ENCODE results near the gene FSTL5. TPM values are rescaled to one million over a fixed set of nuclear protein-coding genes. Genes with fewer than 3 reads are reported as not detected.

The FSTL5 gene
- total and polyA plus RNA-seq, 9 of the 15 experiments (the other 6 are each of a cell fraction or from before 2014, with no cell fraction given): 0.09 to 3.1 (median 0.50) TPM; not detected in 1

- no peaks in the 10 kb centered on the region for H3K9me3 ChIP-seq (replicated peaks; ENCODE audit: control insufficient read depth, insufficient read depth, low read depth, low read length)
- no TSS peak for BruUV-seq (replicated peaks)
- WGBS (ENCODE audit: insufficient coverage, low coverage, missing lambda C conversion rate): 0% methylated on average over 1 of the region's 3 CpGs
- no peak overlapping the region for H3K4me3 ChIP-seq
- FAIRE-seq (no peak), ATAC-seq (no peak), DNase-seq (ENCODE audit: extremely low read depth in 1 of 4, low spot score in 3 of 4) (no peak)
- no peak overlapping the region for H3K4me2 ChIP-seq (ENCODE audit: insufficient read depth, low read length)
- intact Hi-C loops (cut with micrococcal nuclease) (no loop called here), in situ Hi-C loops (cut with MboI) (loop anchor here (10.0 kb wide), 1 partner anchor 325 kb away; no protein-coding TSS in a partner anchor)
- no peaks in the 10 kb centered on the region for H4K20me1 ChIP-seq (replicated peaks; ENCODE audit: control insufficient read depth, insufficient read depth, low read length)
- no peaks in the 10 kb centered on the region for H3K9me1 ChIP-seq (ENCODE audit: control insufficient read depth, insufficient read depth, low read length)
- ChIA-PET POLR2A (no interaction called here), CTCF (ENCODE audit: low intra/inter-chr PET ratio) (no interaction called here)
- no peaks in the 10 kb centered on the region for H3K27me3 ChIP-seq (ENCODE audit: control insufficient read depth in 2 of 2, insufficient read depth in 2 of 2, low read length in 2 of 2)
- H3K27ac ChIP-seq (ENCODE audit: extremely low read depth, low read depth, low read length): no peak overlapping the region
- H3K36me3 ChIP-seq (ENCODE audit: control insufficient read depth, insufficient read depth, low read length): no peaks in the 10 kb centered on the region
- no peak overlapping the region for H3K9ac ChIP-seq (ENCODE audit: insufficient read depth in 1 of 2, low read depth in 2 of 2, low read length in 2 of 2)
- TF ChIP-seq NR3C1 (CRISPR knock-in tag; IDR thresholded peaks at IDR 0.05): no peak
- TF ChIP-seq BMI1 (IDR thresholded peaks at IDR 0.05; ENCODE audit: low read length): no peak
- no peak overlapping the region for H2AFZ ChIP-seq (ENCODE audit: low read depth, low read length)
- no peaks in the 10 kb centered on the region for H3K79me2 ChIP-seq (ENCODE audit: control insufficient read depth, insufficient read depth, low read length)
- no peaks in the 10 kb centered on the region for H3K4me1 ChIP-seq (replicated peaks in 1 of 2; ENCODE audit: control insufficient read depth in 2 of 2, insufficient read depth in 2 of 2, low read length in 2 of 2)
Measured at GRCh38 chr4:161919442-161920220, 244.2 kb downstream of the FSTL5 start.

- CTCF ChIA-PET (ENCODE audit: low intra/inter-chr PET ratio): no interaction called here
- Histone ChIP-seq H3K9ac (ENCODE audit: insufficient read depth in 1 of 2, low read depth in 2 of 2, low read length in 2 of 2) (no peak overlapping the region), H4K20me1 (replicated peaks; ENCODE audit: control insufficient read depth, insufficient read depth, low read length) (no peaks in the 10 kb centered on the region), H3K4me3 (no peak overlapping the region), H3K27ac (ENCODE audit: extremely low read depth, low read depth, low read length) (no peak overlapping the region), H3K27me3 (ENCODE audit: control insufficient read depth in 2 of 2, insufficient read depth in 2 of 2, low read length in 2 of 2) (no peaks in the 10 kb centered on the region), H3K4me2 (ENCODE audit: insufficient read depth, low read length) (no peak overlapping the region), H3K79me2 (ENCODE audit: control insufficient read depth, insufficient read depth, low read length) (no peaks in the 10 kb centered on the region), H3K9me3 (replicated peaks; ENCODE audit: control insufficient read depth, insufficient read depth, low read depth, low read length) (no peaks in the 10 kb centered on the region), H2AFZ (ENCODE audit: low read depth, low read length) (no peak overlapping the region), H3K36me3 (ENCODE audit: control insufficient read depth, insufficient read depth, low read length) (no peaks in the 10 kb centered on the region), H3K4me1 (replicated peaks in 1 of 2; ENCODE audit: control insufficient read depth in 2 of 2, insufficient read depth in 2 of 2, low read length in 2 of 2) (no peaks in the 10 kb centered on the region), H3K9me1 (ENCODE audit: control insufficient read depth, insufficient read depth, low read length) (no peaks in the 10 kb centered on the region)
- WGBS (ENCODE audit: insufficient coverage, low coverage, missing lambda C conversion rate): 13% methylated on average over 1 of the region's 1 CpG
- ATAC-seq: no peak
- BruUV-seq (replicated peaks): no TSS peak
- intact Hi-C loops (cut with micrococcal nuclease) (no loop called here), in situ Hi-C loops (cut with MboI) (loop anchor here (10.0 kb wide), 1 partner anchor 321 kb away; no protein-coding TSS in a partner anchor)
- no peak for FAIRE-seq
- POLR2A ChIA-PET: no interaction called here
- DNase-seq (ENCODE audit: extremely low read depth in 1 of 4, low spot score in 3 of 4): no peak
- TF ChIP-seq ZBTB8A (IDR thresholded peaks at IDR 0.05; ENCODE audit: partially characterized antibody): no peak
- TF ChIP-seq ZNF23 (CRISPR knock-in tag; IDR thresholded peaks at IDR 0.05): no peak
- TF ChIP-seq LCOR (CRISPR knock-in tag; IDR thresholded peaks at IDR 0.05): no peak
- no peak for TF ChIP-seq SP1 (CRISPR knock-in tag; IDR thresholded peaks at IDR 0.05)
- TF ChIP-seq GMEB1 (CRISPR knock-in tag; IDR thresholded peaks at IDR 0.05): no peak
- TF ChIP-seq FOXO4 (CRISPR knock-in tag; IDR thresholded peaks at IDR 0.05): no peak
- no peak for TF ChIP-seq ZBTB1 (CRISPR knock-in tag; IDR thresholded peaks at IDR 0.05; ENCODE audit: borderline replicate concordance, low read depth)
- no peak for TF ChIP-seq ZFP91 (CRISPR knock-in tag; IDR thresholded peaks at IDR 0.05)
- TF ChIP-seq CHD1 (IDR thresholded peaks at IDR 0.05; ENCODE audit: low read length): no peak
Measured at GRCh38 chr4:161916035-161916434, 247.8 kb downstream of the FSTL5 start.
